Osteoblast (primary cell): ENCODE results near the gene SLC19A1. TPM values are rescaled to one million over a fixed set of nuclear protein-coding genes. Genes with fewer than 3 reads are reported as not detected.

Experiments used
- DNase-seq: peaks from one replicate; pipeline ENCODE4 v3.0.0; 2011; ENCODE audit warnings: low spot score, mixed read lengths; ENCODE audit not compliant: insufficient read length; ENCODE audit errors: missing footprints
- H2AFZ ChIP-seq: 2 replicates; pipeline ENCODE4 v1.6.0; 2011; ENCODE audit warnings: mild to moderate bottlenecking, low read length
- H3K27ac ChIP-seq: 2 replicates; pipeline ENCODE4 v1.5.1; 2011; ENCODE audit warnings: mild to moderate bottlenecking, low read depth, low read length, moderate library complexity
- H3K27me3 ChIP-seq: 2 replicates; pipeline ENCODE4 v1.6.0; 2012; ENCODE audit warnings: mild to moderate bottlenecking, control low read depth, inconsistent platforms, low read length, moderate library complexity; ENCODE audit not compliant: insufficient read depth
- H3K36me3 ChIP-seq: 2 replicates; pipeline ENCODE4 v1.5.1; 2011; ENCODE audit warnings: mild to moderate bottlenecking, low read length, control low read depth, moderate library complexity; ENCODE audit not compliant: insufficient read depth
- H3K4me1 ChIP-seq: 2 replicates; pipeline ENCODE4 v1.5.1; 2011; ENCODE audit warnings: mild to moderate bottlenecking, low read length, control low read depth, moderate library complexity; ENCODE audit not compliant: insufficient read depth
- H3K4me2 ChIP-seq: 2 replicates; pipeline ENCODE4 v1.6.0; 2011; ENCODE audit warnings: mild to moderate bottlenecking, low read length; ENCODE audit not compliant: insufficient read depth
- H3K4me3 ChIP-seq: fragments of 200-600 bp; sonication (generic); 3 replicates; pipeline ENCODE4 v1.5.1; 2012; ENCODE audit warnings: mild to moderate bottlenecking, low read length, inconsistent platforms; ENCODE audit not compliant: insufficient read depth
- H3K79me2 ChIP-seq: 2 replicates; pipeline ENCODE4 v1.6.0; 2012; ENCODE audit warnings: mild to moderate bottlenecking, low read length, control low read depth, inconsistent platforms; ENCODE audit not compliant: insufficient read depth
- H3K9me3 ChIP-seq: 2 replicates; pipeline ENCODE4 v1.5.1; 2011; ENCODE audit warnings: low read depth, low read length, control low read depth
- H4K20me1 ChIP-seq: 2 replicates; pipeline ENCODE4 v1.6.0; 2012; ENCODE audit warnings: mild to moderate bottlenecking, low read length, control low read depth; ENCODE audit not compliant: insufficient read depth
- CTCF ChIP-seq: IDR thresholded peaks from 2 replicates; pipeline ENCODE4 v1.5.1; 2011; ENCODE audit warnings: mild to moderate bottlenecking, low read depth, low read length, moderate library complexity; ENCODE audit errors: extremely low read depth
- total RNA-seq: library from RNA; depleted of rRNA; stranded (reverse); fragments of >200 nt; gene quantifications from 2 replicates; pipeline ENCODE4 v1.2.3, GENCODE V29; 2012

SLC19A1 gene
- total RNA-seq, 1 donor: 2.9 TPM

- H3K27ac ChIP-seq: no peak overlapping the region
- H3K4me3 ChIP-seq: no peak overlapping the region
- peak; percentile 61 for DNase-seq
- no peaks in the 10 kb centered on the region for H3K79me2 ChIP-seq
- H3K4me2 ChIP-seq: no peak overlapping the region
- H3K36me3 ChIP-seq: no peaks in the 10 kb centered on the region
- no peaks in the 10 kb centered on the region for H4K20me1 ChIP-seq
- no peak for TF ChIP-seq CTCF
- no peak overlapping the region for H2AFZ ChIP-seq
- H3K9me3 ChIP-seq: no peaks in the 10 kb centered on the region
- peaks cover 6% of the 10 kb centered on the region for H3K27me3 ChIP-seq
- peaks cover 12% of the 10 kb centered on the region for H3K4me1 ChIP-seq
Measured at GRCh38 chr21:45575993-45576837, 34.0 kb upstream of the SLC19A1 start.

GRCh38 chr21:45575304-45575992, 33.2 kb upstream of the SLC19A1 start:
- no peaks in the 10 kb centered on the region for H3K36me3 ChIP-seq
- no peak for TF ChIP-seq CTCF
- peaks cover 6% of the 10 kb centered on the region for H3K27me3 ChIP-seq
- H3K4me1 ChIP-seq: peaks cover 20% of the 10 kb centered on the region
- H3K27ac ChIP-seq: no peak overlapping the region
- peak; percentile 73 for DNase-seq
- H3K4me3 ChIP-seq: no peak overlapping the region
- H3K4me2 ChIP-seq: no peak overlapping the region
- H3K9me3 ChIP-seq: no peaks in the 10 kb centered on the region
- no peak overlapping the region for H2AFZ ChIP-seq
- H3K79me2 ChIP-seq: no peaks in the 10 kb centered on the region
- no peaks in the 10 kb centered on the region for H4K20me1 ChIP-seq

- no peak for TF ChIP-seq CTCF
- Histone ChIP-seq H3K27ac (no peak overlapping the region), H3K36me3 (no peaks in the 10 kb centered on the region), H3K79me2 (no peaks in the 10 kb centered on the region), H2AFZ (no peak overlapping the region), H3K27me3 (peaks cover 6% of the 10 kb centered on the region), H3K9me3 (no peaks in the 10 kb centered on the region), H3K4me2 (no peak overlapping the region), H3K4me1 (peaks cover 20% of the 10 kb centered on the region), H3K4me3 (no peak overlapping the region), H4K20me1 (no peaks in the 10 kb centered on the region)
- peak; percentile 46 for DNase-seq
Measured at GRCh38 chr21:45574691-45575090, 32.5 kb upstream of the SLC19A1 start.

GRCh38 chr21:45574081-45574501, 31.9 kb upstream of the SLC19A1 start:
- no peak overlapping the region for H2AFZ ChIP-seq
- H4K20me1 ChIP-seq: no peaks in the 10 kb centered on the region
- H3K36me3 ChIP-seq: no peaks in the 10 kb centered on the region
- H3K4me2 ChIP-seq: no peak overlapping the region
- H3K79me2 ChIP-seq: no peaks in the 10 kb centered on the region
- H3K4me3 ChIP-seq: no peak overlapping the region
- no peak for DNase-seq
- H3K4me1 ChIP-seq: peaks cover 20% of the 10 kb centered on the region
- peaks cover 6% of the 10 kb centered on the region for H3K27me3 ChIP-seq
- no peak overlapping the region for H3K27ac ChIP-seq
- H3K9me3 ChIP-seq: no peaks in the 10 kb centered on the region
- no peak for TF ChIP-seq CTCF
